IPS-18a (cell line): ENCODE results near the gene PHACTR1.

Experiments
- H3K27ac ChIP-seq: one replicate; pipeline ENCODE4 v1.5.1; 2013; ENCODE audit warnings: low read length
- H3K27me3 ChIP-seq: one replicate; pipeline ENCODE4 v1.6.1; 2013; ENCODE audit warnings: mild to moderate bottlenecking, low read length; ENCODE audit not compliant: control insufficient read depth, insufficient read depth
- H3K36me3 ChIP-seq: one replicate; pipeline ENCODE4 v1.6.1; 2013; ENCODE audit warnings: low read depth, low read length; ENCODE audit not compliant: control insufficient read depth
- H3K4me1 ChIP-seq: one replicate; pipeline ENCODE4 v1.6.1; 2013; ENCODE audit warnings: low read depth, low read length; ENCODE audit not compliant: control insufficient read depth
- H3K4me3 ChIP-seq: one replicate; pipeline ENCODE4 v1.5.1; 2013; ENCODE audit warnings: low read length
- H3K9ac ChIP-seq: one replicate; pipeline ENCODE4 v1.6.1; 2013; ENCODE audit warnings: mild to moderate bottlenecking, low read length, moderate library complexity
- H3K9me3 ChIP-seq: one replicate; pipeline ENCODE4 v1.6.1; 2013; ENCODE audit warnings: low read depth, low read length; ENCODE audit not compliant: control insufficient read depth

Gene PHACTR1

DNA sequence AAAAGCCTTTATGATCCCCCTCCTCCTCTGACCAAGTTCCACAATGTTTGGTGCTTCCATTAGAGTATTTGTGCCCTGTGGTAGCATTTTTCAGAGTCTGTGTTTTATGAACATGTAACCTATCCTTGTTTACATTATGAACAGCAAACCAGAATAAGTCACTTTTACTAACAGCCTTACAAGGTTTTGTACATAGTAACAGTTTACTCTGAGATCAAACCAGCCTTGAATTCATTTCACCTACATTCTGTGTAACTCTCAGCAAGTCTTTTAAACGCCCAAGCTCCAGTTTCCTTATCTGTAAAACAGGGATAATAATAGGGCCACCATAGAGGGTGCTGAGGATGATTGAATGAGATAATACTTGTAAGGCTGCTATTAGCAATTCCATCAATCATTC is 175.0 kb downstream of the PHACTR1 start:
- peaks cover 4% of the 10 kb centered on the region for H3K9me3 ChIP-seq
- no peaks in the 10 kb centered on the region for H3K36me3 ChIP-seq
- H3K4me1 ChIP-seq, result peaks cover 11% of the 10 kb centered on the region
- H3K4me3 ChIP-seq, result no peak overlapping the region
- no peak overlapping the region for H3K9ac ChIP-seq
- no peak overlapping the region for H3K27ac ChIP-seq
- H3K27me3 ChIP-seq, result no peaks in the 10 kb centered on the region

DNA sequence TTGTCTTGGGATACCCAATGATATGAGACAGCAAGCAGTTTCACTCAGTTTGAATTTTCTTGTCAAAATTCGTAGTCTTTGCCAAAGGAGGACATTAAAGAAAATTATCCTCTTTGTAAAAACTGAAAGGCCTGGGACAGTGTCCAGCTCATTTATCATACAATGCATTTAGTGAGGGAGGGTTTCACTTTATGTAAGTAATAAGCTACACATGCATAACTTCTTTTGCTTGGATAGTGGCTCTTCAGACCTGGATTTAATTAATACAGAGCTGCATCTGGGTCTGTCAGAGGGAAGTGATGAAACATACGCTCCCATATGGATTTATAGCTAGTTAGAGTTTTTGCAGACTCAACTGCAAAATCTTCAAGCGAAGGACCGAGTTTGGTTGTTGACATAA is 175.6 kb downstream of the PHACTR1 start:
- peaks cover 5% of the 10 kb centered on the region for H3K4me1 ChIP-seq
- H3K4me3 ChIP-seq, result no peak overlapping the region
- H3K27me3 ChIP-seq, result no peaks in the 10 kb centered on the region
- no peaks in the 10 kb centered on the region for H3K36me3 ChIP-seq
- H3K27ac ChIP-seq, result no peak overlapping the region
- H3K9ac ChIP-seq, result no peak overlapping the region
- peaks cover 4% of the 10 kb centered on the region for H3K9me3 ChIP-seq

DNA sequence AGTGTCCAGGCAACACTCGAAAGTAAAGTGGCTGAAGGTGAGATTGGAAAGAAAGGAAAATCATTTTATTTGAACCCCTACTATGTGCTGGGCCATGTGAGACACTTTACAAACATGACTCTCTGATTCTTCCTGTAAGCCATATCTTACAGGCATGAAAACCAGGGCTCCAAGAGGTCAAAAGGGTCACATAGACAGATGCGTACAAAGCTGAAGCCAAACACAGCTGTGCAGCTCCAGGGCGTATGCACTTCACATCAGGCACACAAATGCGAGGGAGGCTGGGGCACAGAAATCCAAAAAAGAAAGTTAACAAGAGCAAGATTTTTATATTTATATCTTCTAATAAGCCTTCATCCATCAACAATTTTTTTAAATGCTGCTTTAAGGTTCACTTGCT is 176.5 kb downstream of the PHACTR1 start:
- Histone ChIP-seq H3K9ac (no peak overlapping the region), H3K36me3 (no peaks in the 10 kb centered on the region), H3K4me3 (no peak overlapping the region), H3K9me3 (peaks cover 4% of the 10 kb centered on the region), H3K27me3 (no peaks in the 10 kb centered on the region), H3K27ac (no peak overlapping the region), H3K4me1 (no peaks in the 10 kb centered on the region)

DNA sequence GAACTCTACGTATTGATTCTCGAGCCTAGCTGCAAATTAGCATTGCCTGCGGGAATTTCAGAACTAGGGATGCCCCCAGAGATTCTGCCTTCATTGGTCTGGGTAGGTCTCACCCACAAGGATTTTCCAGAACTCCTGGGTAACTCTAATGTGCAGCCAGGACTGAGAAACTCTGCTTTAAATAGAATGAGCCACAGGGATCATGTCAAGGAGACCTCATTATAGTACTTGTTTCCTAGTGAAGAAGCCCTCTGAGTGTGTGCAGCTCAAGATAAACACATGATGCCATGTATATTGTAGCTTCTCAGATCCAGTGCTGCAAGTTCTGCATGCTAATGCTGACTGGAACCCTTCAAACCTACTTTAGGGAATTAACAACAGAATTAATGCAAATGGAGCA is 179.2 kb downstream of the PHACTR1 start:
- H3K9ac ChIP-seq, result no peak overlapping the region
- H3K27me3 ChIP-seq, result no peaks in the 10 kb centered on the region
- H3K4me3 ChIP-seq, result no peak overlapping the region
- H3K4me1 ChIP-seq, result no peaks in the 10 kb centered on the region
- peaks cover 4% of the 10 kb centered on the region for H3K9me3 ChIP-seq
- no peaks in the 10 kb centered on the region for H3K36me3 ChIP-seq
- no peak overlapping the region for H3K27ac ChIP-seq

DNA sequence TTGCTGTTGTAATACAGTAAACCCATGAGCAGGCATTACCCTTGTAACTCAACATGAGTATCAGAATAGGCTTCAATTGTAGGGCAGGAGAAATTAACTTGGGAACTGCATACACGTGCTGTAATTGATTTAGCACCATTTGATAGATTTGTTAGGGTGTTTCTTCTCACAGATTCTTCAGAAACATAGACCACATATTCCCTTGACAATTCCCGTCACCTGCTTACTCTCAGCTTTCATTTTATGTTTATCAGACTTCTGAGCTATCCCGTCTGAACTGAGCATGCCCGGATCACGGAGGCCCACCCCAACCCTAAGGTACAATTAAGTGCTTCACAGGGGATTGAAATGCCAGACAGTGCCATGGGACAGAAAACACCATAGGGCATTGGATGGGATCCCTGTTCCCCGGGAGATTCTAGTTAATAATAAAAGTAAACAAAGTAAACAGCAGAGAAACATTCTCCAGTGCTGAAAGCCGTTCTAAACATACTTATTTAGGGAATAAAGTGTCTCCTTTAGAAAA is 179.7 kb downstream of the PHACTR1 start:
- Histone ChIP-seq H3K36me3 (no peaks in the 10 kb centered on the region), H3K4me3 (no peak overlapping the region), H3K4me1 (no peaks in the 10 kb centered on the region), H3K9ac (no peak overlapping the region), H3K27me3 (no peaks in the 10 kb centered on the region), H3K27ac (no peak overlapping the region), H3K9me3 (peaks cover 2% of the 10 kb centered on the region)

DNA sequence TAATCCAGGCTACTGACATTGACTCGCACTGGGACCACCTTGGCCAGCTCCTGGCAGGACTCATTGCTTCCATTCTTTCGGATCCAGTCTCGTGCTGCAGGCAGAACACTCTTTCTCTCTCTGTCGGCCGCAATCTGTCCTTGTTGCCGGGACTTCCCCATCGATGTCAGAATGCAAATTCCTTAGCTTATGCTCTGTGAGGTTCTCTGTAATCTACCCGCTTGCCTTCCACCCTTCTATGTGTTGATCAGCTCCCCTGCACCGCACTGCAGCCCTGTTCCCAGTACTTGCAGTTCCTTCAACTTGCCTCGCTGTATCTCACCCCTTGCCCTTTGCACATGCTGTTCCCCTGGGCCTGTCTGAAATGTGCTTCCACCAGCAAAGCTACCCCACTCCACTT is 182.0 kb downstream of the PHACTR1 start:
- Histone ChIP-seq H3K9me3 (no peaks in the 10 kb centered on the region), H3K27ac (no peak overlapping the region), H3K36me3 (no peaks in the 10 kb centered on the region), H3K27me3 (no peaks in the 10 kb centered on the region), H3K4me1 (no peaks in the 10 kb centered on the region), H3K4me3 (no peak overlapping the region), H3K9ac (no peak overlapping the region)

DNA sequence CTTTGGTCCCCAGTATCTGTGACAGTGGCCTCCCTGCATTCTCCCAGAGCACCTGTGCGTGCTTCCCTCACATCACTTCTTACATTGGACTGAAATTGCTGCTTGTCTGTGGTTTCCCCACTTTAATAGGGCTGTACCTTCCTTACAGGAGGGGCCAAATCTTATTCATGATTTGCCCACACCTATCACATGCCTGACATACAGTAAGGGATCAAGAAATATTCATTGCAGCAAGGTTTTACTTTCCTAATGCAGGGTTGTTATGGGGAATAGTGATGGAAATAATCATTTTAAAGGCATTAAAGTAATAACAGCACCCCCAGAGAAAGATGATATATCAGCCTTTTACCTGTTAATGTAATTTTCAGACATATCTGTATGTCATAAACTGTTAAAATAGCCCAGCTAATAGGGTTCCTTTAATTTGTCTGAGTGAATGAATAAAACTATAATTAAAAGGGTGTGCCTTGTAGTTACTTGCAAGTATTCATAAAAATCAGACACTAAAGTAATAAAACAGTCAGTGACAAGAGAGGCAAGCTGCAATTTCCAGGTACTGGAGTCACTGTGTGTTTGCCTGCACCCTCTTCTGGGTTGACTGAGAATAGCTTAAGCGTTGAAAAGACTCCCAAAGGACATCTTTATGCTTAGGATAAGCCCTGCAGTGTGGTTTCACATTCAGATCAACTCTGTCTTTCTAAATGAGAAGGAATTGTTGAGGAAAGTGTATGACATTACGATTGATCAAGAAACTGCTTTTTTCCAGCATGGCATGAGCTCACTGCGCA is 182.7 kb downstream of the PHACTR1 start:
- no peaks in the 10 kb centered on the region for H3K36me3 ChIP-seq
- no peaks in the 10 kb centered on the region for H3K9me3 ChIP-seq
- H3K27me3 ChIP-seq, result no peaks in the 10 kb centered on the region
- H3K4me1 ChIP-seq, result no peaks in the 10 kb centered on the region
- no peak overlapping the region for H3K4me3 ChIP-seq
- no peak overlapping the region for H3K9ac ChIP-seq
- no peak overlapping the region for H3K27ac ChIP-seq

DNA sequence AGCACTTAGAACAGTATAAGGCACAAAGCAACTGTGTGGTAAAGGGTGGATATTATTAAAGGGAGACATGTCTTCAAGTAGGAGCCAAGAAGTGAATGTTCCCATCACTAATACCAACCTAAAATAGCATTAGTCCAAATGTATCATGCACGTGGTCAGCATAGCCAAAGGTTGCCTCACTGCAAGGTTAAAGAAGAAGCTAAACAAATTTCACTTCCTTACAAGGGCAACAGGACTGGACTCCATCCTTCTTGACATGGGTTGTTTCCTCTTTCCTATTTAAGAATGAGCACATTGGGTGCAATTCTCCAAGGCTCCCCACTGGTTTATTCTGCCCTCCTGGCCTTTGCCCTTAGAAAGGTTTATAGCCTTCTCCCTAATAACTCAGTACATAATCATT is 186.7 kb downstream of the PHACTR1 start:
- Histone ChIP-seq H3K4me1 (no peaks in the 10 kb centered on the region), H3K4me3 (no peak overlapping the region), H3K27me3 (no peaks in the 10 kb centered on the region), H3K27ac (no peak overlapping the region), H3K9me3 (no peaks in the 10 kb centered on the region), H3K9ac (no peak overlapping the region), H3K36me3 (no peaks in the 10 kb centered on the region)

DNA sequence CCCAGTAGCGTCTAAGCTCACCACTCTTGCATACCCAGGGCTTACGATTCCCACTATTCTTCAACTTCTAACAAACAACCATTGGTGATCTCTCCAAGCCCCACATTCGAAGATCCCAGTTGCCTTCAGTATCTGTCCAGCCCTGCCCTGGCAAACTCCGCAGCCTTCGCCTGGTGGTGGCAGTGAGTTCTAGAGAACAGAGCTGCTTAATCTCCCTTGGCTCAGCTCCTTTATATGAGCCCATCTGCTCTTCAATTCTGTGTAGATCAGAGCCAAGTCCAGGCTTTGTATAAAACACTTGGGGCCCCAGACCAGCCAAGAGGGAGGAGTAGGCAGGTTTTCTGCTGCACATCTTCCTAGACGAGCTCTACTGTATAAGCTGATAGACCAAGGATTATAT is 193.3 kb downstream of the PHACTR1 start:
- no peak overlapping the region for H3K9ac ChIP-seq
- H3K27me3 ChIP-seq, result no peaks in the 10 kb centered on the region
- no peaks in the 10 kb centered on the region for H3K36me3 ChIP-seq
- no peaks in the 10 kb centered on the region for H3K9me3 ChIP-seq
- H3K4me3 ChIP-seq, result no peak overlapping the region
- peaks cover 6% of the 10 kb centered on the region for H3K4me1 ChIP-seq
- no peak overlapping the region for H3K27ac ChIP-seq

DNA sequence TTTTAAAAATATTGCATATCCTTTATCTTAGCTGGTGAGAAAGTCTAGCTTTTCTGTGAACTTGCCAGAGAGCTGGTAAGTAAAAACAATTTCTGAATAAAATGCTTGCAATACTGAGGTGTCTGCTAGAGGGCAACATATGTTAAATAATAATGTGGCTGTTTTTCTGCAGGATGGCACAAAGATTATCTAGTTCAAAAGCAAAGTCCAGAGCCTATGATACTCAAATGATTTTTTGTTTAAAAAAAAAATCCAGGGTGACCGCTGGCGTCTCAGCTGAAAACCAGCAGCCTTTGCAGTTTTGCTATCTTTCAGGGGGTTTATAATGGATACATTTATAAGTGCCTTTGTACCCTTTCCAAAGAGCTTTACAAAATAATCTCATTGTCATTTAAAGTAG is 194.9 kb downstream of the PHACTR1 start:
- H3K4me3 ChIP-seq, result no peak overlapping the region
- H3K27me3 ChIP-seq, result no peaks in the 10 kb centered on the region
- H3K27ac ChIP-seq, result no peak overlapping the region
- H3K36me3 ChIP-seq, result no peaks in the 10 kb centered on the region
- no peaks in the 10 kb centered on the region for H3K9me3 ChIP-seq
- H3K9ac ChIP-seq, result no peak overlapping the region
- peaks cover 6% of the 10 kb centered on the region for H3K4me1 ChIP-seq

DNA sequence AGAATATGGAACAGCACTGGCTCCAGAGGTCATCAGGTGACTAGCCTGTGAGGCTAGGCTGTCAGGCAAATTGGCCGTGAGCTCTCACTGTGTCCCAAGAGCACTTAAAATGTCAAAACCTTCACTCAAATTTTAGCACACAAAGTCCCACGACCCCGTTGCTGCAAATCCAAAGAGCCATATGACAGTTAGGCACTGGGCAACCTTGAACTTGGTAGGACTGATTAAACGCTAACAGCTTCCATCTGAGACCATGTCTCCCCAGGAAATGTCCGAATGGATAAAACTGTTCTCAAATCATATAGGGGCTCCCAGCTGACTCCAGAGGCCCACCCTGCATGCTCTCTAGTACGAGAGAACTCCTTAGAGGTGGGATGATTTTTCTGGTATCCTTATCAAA is 196.6 kb downstream of the PHACTR1 start:
- H3K4me1 ChIP-seq, result peaks cover 6% of the 10 kb centered on the region
- H3K36me3 ChIP-seq, result no peaks in the 10 kb centered on the region
- no peak overlapping the region for H3K27ac ChIP-seq
- no peak overlapping the region for H3K9ac ChIP-seq
- no peaks in the 10 kb centered on the region for H3K9me3 ChIP-seq
- H3K27me3 ChIP-seq, result no peaks in the 10 kb centered on the region
- H3K4me3 ChIP-seq, result no peak overlapping the region

DNA sequence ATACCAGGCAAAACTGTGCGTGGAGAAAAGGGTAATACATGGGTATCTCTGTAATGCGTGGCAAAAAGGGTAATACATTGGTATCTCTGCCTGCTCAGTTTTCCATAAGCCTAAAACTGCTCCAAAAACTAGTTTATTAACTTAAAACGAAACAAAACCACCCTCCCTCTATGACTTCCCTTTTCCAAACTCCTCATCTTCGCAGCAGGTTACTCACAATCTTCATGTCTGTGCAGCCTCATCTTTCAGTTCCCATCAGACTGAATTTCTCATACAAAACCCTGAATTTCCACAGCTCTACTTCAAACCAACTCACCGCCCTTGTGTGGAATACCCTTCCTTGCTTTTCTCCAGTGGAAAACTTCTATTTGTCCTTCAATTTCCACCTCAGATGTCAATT is 199.4 kb downstream of the PHACTR1 start:
- Histone ChIP-seq H3K27ac (no peak overlapping the region), H3K27me3 (no peaks in the 10 kb centered on the region), H3K4me1 (peaks cover 6% of the 10 kb centered on the region), H3K9ac (no peak overlapping the region), H3K9me3 (no peaks in the 10 kb centered on the region), H3K36me3 (no peaks in the 10 kb centered on the region), H3K4me3 (no peak overlapping the region)
